Measurements from ENCODE around the gene WDR91.

WDR91 gene

GRCh38 chr7:135143885-135144668 is 67.2 kb downstream of the WDR91 start:
- no peak overlapping the region for H3K4me3 ChIP-seq (ENCODE audit: low read length)
- TF ChIP-seq CTCF (conservative IDR thresholded peaks at IDR 0.05; ENCODE audit: low read depth, low read length), result no peak
- DNase-seq (ENCODE audit: low read depth), result no peak

Data from retinal pigment epithelial cell (primary cell).